Activated CD4-positive, CD25-positive, alpha-beta regulatory T cell (primary cell): ENCODE results near the gene EFNA5.
"Not testable (repeated sequence)": the region's sequence is repeated elsewhere in the genome, so short reads cannot be mapped to it uniquely, and the experiment has no call there.

Experiments used
- DNase-seq, 4 experiments: peaks; one replicate each; lab custom pipeline; 2025; lab: John Stamatoyannopoulos, UW

EFNA5 gene

DNA sequence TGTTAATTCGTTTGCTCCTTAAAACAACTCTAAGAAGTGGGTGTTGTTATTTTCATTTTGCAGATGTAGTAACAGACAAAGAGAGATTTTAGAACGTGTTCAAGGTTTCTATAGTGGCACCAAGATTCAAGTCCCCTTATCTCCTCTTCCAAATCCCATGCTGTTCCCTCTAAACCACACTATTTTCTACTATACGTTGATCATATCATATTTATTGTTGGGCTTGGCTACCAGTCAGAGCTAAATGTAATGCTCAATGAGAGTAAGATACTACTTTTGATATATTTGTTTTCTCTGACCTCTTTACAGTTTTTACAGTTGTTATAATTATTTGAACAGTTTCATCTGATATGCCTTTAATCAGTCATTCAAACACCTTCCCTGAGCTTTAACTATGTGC lies 212.9 kb downstream of the EFNA5 start:
- DNase-seq, result no peak

GRCh38 chr5:107457138-107457537 lies 213.6 kb downstream of the EFNA5 start:
- no peak for DNase-seq

GRCh38 chr5:107456281-107456715 lies 214.4 kb downstream of the EFNA5 start:
- DNase-seq, result no peak

DNA sequence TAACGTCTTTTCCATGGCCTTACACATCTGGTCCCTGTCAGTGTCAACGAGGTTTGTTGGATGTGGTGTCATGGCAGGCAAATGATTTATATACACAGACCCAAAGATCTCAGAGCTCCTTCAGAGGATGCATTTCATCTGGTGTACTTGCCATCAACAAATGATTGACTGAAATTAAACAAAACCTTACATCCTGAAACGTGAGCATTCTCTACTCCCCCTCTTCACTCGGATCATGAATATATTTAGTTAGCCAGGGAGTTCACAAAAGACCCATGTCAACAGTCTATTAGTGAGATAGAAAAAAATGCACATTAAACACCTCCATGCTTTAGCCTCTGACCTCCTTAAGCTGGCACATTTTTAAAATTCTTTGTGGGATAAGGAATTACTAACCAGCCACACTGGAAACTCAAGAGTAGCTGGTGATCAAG lies 215.6 kb downstream of the EFNA5 start:
- no peak for DNase-seq

GRCh38 chr5:107451827-107452226 lies 218.9 kb downstream of the EFNA5 start:
- DNase-seq, result not testable (repeated sequence)

- no peak for DNase-seq
These were observed 219.7 kb downstream of the EFNA5 start for GRCh38 chr5:107451028-107451427.

DNA sequence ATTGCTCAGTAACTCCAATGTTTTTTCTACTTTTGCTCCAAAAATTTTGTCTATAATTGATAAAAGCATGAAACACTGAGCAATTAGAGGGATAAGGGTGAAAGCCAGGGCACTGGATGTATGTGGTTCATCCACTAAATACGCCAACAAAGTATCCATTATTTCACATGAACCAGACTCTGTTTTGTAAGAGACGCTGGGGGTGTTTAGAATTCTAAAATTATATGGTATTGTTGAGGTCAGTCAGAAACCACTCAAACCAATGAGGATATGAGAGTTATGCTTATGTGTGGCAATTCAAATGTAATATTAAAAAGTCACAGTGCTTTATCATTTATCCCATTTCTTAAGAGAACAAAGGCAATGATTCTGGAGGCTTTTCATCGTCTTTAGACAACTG lies 220.2 kb downstream of the EFNA5 start:
- DNase-seq, result no peak

DNA sequence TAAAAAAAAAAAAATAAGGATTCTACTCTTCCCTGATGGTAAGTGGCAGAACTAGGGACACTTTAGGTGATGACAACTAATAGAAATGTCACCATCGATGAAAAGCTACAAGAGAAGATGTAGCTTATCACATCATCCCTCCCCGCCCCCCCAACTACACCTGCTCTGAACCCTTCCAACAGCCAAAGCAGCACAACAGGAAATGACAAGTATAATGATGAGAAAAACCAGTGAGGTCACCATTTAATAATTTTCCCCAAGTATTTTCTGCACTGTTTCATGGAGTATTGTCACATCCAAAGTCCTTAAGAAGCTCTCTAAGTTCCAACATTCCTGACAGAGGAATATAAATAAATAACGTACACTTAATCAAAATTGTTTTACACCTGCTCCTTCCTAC lies 221.4 kb downstream of the EFNA5 start:
- no peak for DNase-seq

DNA sequence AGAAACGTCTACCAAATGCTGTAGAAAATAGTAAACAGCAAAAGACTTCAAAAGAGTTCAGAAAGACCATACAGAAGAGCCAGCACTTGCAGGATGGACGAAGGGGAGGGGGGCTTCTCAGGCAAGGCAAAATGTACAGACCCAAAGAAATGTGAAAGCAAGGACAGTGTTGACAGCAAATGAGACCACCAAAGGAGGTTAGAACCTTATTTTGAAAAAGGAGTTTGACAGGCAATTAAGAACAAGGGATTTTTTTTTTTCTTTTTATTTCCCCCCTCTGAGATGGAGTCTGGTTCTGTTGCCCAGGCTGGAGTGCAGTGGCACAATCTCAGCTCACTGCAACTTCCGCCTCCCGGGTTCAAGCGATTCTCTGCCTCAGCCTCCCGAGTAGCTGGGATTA lies 223.2 kb downstream of the EFNA5 start:
- DNase-seq, result no peak

DNA sequence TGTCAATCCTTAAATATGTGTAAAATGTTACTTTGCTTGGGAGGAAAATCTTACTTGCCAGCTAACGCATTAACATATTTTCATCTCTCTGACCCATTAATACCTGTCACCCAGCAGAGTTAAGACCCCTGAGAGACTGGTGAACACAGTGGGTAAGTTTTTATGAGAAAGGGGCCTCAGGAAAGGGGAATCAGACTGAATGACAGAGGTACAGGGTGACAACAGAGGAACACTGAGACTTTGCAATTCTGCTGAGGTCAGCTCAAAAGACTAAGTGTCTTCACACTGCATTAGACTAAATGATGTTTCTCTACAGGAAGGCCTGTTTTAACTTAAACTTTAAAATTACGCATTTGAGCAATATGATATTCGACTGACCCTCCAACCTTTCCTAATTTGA lies 223.8 kb downstream of the EFNA5 start:
- no peak for DNase-seq

GRCh38 chr5:107444300-107444699 lies 226.4 kb downstream of the EFNA5 start:
- DNase-seq, result no peak

DNA sequence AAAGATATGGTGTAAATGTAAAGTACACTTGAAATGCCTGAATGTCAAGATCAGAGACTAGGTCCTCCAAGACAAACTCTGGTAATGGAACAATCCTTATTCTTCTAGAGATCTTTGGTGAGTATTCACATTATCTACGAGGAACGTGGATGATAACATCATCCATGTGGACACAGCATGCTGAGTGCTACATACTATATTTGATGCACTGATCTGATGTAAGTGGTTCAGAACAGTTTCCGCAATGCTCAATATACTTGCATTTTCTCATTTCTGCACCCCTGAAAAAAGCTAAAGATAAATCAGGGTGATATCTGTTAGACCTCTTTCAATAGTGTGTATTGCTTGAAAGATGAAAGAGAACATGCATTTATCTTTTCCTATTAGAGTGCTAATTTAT lies 226.8 kb downstream of the EFNA5 start:
- DNase-seq, result no peak

DNA sequence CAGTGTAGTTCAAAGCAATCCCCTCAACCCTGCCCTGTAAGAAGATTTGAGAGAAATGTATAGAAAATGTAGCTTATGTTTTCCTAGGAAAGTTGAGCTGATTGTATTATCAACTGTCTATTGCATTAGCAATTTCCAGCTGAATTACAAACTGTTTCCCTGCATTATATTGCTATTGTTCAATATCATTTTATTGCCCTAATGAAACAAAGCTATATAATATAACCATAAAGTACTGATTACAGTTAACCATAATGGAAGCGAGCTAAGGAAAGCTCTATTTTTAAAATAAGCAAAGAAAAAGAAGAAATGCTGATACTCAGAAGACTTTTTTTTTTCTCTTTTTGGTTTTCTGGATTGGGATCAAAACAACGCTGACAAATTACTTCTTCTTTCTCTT lies 228.3 kb downstream of the EFNA5 start:
- no peak for DNase-seq

DNA sequence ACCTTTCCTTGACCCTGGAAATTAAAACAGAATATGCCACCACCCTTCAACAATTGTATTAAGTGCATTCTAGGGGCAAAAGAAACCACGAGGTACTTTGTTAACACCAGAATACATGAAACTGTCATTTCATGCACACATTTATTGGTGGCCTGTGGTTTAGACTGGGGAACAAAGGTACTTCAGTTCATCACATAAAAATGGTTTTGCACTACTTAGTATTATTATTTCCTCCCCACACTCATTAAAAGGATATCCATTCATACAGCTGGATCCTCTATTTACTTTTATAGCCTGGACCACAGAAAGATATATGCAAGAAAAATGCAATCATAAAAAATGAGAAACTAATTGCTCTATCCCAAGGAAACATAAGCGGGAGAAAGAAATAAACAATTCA lies 230.9 kb downstream of the EFNA5 start:
- no peak for DNase-seq

DNA sequence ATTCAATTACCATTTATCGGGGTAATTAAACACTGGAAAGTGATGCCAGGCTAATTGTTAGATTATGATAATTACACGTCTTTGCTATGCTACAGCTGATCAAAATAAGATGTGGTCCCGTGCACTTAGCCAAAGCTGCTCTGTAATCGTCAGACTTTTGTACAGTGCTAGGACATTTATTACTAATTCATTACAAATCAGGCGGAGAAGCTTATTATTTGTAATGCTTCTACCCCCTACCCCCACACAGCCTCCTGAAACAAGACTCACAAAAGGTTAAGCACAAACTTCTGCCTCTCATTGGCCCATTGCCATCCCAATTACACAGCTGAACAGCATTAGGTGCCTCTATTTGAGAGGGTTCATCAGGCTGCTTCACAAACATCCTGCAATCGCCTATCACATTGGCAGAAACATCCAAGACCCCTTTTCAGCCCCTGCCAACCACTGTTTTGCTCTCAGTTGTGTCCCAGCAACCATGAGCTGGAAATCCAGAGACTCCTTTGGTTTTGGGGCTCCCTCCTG lies 232.7 kb downstream of the EFNA5 start:
- DNase-seq, result no peak

DNA sequence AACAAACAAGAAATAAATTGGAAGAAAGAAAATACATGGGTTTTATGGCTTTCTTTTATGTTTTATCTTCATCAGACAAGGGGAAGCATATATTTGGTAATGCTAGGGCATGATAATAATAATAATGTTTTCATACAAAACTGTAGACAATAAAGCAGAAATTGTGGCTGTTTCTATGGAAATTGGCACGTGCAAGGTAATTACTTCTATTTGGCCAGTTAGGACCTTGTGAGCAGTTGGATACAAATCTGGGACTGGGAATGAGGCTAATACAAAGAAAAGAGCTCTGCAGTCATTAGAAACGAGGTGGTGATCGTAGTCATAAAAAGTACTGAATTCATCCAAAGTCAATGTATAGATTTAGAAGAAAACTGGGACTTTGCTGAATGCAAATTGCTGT lies 233.6 kb downstream of the EFNA5 start:
- DNase-seq, result no peak

DNA sequence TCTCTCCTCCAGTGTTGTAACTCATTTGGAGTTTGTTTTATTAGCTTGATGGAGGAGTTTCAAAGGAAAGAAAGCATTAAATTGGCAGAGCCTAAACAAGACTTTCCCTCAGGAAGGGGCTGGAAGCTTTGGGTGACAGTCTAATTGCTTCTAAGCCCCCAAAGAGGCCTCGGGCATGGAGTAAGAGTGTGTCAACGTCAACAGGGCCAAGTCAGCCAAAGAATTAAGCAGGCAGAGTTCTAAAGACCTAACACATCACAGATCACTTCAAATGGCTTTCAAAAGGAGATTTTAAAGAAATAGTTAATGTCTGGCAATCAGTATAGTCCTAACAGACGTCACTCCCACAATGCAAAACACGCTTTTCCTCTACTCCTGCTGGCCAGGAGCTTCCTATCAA lies 234.5 kb downstream of the EFNA5 start:
- DNase-seq, result no peak

DNA sequence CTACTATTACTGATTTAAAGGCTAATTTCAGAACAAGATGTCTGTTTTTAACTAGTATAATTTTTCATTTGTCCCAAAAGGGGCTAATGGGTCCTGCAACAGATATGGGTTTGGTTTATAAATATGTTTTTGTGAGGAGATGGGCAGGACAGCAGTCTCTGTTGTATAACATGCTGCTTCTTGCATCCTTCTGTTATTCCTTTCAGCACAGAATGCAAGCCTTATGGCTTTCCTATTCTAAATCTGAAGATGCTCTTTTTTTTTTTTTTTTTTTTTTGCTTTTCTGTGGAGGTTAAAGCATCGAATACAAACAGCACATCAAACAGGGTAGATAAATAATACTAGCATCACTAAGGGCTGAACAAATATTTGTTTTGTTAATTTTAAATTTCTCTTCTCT lies 235.7 kb downstream of the EFNA5 start:
- DNase-seq, result no peak

- DNase-seq, result not testable (repeated sequence)
These were observed 237.1 kb downstream of the EFNA5 start for GRCh38 chr5:107433646-107434045.

DNA sequence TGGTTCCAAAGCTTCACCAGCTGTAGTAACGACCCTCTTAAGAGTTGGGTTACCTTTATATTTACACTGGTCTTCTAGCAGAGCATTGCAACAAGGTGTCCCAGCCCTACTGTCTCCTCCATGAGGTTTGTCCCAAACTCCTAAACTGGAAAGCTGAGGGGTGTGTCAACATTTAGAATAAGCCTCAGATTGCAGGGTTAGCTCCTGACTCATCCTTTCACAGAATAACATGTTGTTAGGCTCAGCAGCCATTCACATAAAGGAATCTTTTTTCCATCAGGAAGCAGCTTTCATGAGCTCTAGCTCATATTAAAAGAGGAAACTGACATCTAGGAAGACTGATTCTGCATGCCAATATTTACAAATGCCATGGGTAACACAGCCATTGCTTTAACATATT lies 238.7 kb downstream of the EFNA5 start:
- no peak for DNase-seq

DNA sequence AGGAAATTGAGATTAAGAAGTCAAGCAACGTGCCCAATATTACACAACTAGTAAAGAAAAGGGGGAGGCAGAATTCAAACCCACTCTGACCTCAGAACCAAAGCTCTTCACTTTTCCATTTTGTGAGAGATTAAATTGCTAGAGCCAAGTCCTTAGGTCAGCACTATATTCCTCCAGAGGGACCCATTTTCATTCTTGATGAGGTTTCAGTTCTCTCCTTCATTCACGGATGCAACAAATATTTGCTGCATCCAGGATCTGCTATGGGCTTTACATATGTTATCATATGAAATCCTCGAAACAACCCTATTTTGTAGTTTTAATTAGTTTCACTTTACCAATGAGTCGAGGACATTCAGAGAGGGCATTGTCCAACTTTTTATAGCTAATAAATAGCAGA lies 239.2 kb downstream of the EFNA5 start:
- no peak for DNase-seq

GRCh38 chr5:107430071-107430625 lies 240.6 kb downstream of the EFNA5 start:
- DNase-seq, result no peak

DNA sequence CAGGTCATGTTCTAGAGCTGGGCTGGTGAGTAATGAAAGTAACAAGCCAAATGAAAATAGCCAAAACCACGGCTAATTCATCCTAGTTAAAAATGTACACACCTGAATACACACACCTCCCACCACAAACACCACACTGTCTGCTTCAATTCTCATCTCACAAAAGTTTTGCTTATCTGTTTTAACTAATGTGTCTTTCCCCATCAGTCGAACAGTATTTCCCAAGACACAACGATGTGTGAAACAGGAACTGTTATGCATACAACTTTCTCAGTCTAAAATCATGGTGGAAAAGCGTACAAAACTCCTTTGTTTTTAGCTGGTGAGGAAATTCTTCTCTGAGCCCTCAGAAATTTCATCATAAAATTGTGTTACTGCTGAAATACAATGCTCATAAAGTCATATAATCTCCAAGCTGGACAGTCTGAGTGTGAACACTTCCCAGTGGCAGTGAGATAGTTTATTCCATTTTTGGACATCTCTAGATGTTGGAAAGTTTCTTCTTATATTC lies 242.4 kb downstream of the EFNA5 start:
- no peak for DNase-seq

GRCh38 chr5:107426872-107427271 lies 243.9 kb downstream of the EFNA5 start:
- no peak for DNase-seq
